Gastrocnemius medialis (tissue), 4 donors: ENCODE data around the gene ARL6IP6. TPM values are rescaled to one million over a fixed set of nuclear protein-coding genes. Genes with fewer than 3 reads are reported as not detected.

Source experiments
- ATAC-seq, 2 donors: fragments of 150-250 bp; one replicate each; pipeline ENCODE4 v1.9.1; 2016
- DNase-seq, 2 donors: peaks; one replicate each; pipeline ENCODE4 v3.0.0-alpha.2; 2019
- H3K27ac ChIP-seq, 4 donors: fragments of 200-600 bp; sonication (generic); 1 replicate in 1 of 4; 2 replicates in 3 of 4; pipeline ENCODE4 v1.5.1; 2016 to 2018; ENCODE audit warnings: mild to moderate bottlenecking in 2 of 4, moderate library complexity in 1 of 4
- H3K27me3 ChIP-seq, 3 donors: fragments of 200-600 bp; sonication (generic) in 2 of 3; 1 replicate in 1 of 3; 2 replicates in 2 of 3; pipeline versions ENCODE4 v1.5.1 to v1.6.0; 2016 to 2019; ENCODE audit warnings: mild to moderate bottlenecking in 1 of 3, moderate library complexity in 1 of 3
- H3K36me3 ChIP-seq, 2 donors: fragments of 200-600 bp; sonication (generic) in 1 of 2; one replicate each; pipeline ENCODE4 v1.5.1; 2017 to 2018
- H3K4me1 ChIP-seq, 2 donors: fragments of 200-600 bp; sonication (generic) in 1 of 2; one replicate each; pipeline ENCODE4 v1.5.1; 2016 to 2017; ENCODE audit warnings: mild to moderate bottlenecking in 2 of 2
- H3K4me3 ChIP-seq, 4 donors: fragments of 200-600 bp; sonication (generic) in 3 of 4; 1 replicate in 1 of 4; 2 replicates in 3 of 4; pipeline ENCODE4 v1.5.1; 2016 to 2019; ENCODE audit warnings: mild to moderate bottlenecking in 2 of 4
- H3K9me3 ChIP-seq, 3 donors: fragments of 200-600 bp; sonication (generic) in 2 of 3; 1 replicate in 1 of 3; 2 replicates in 2 of 3; pipeline ENCODE4 v1.5.1; 2016 to 2019
- CTCF ChIP-seq, 5 experiments: fragments of 450-650 bp in 3 of 5; fragments of 200-600 bp in 2 of 5; sonication (generic) in 2 of 5; IDR thresholded peaks in 4 of 5; conservative IDR thresholded peaks in 1 of 5; 1 replicate in 4 of 5; 2 replicates in 1 of 5; pipeline ENCODE4 v1.5.1; 2016 to 2019; ENCODE audit warnings: antibody characterized with exemption in 5 of 5, mild to moderate bottlenecking in 3 of 5, moderate library complexity in 3 of 5
- POLR2A ChIP-seq, 2 donors: fragments of 450-650 bp; IDR thresholded peaks; one replicate each; pipeline ENCODE4 v1.6.1; 2017; ENCODE audit warnings: antibody characterized with exemption in 2 of 2, mild to moderate bottlenecking in 2 of 2, moderate library complexity in 2 of 2
- in situ Hi-C, 4 donors: fragments of 200-750 bp; cut with MboI; loops; one replicate each; pipeline versions ENCODE4 v1.15.0 to v1.8.0; 2017; ENCODE audit warnings: low sequenced_read_pairs in 4 of 4
- intact Hi-C: fragments of 100-400 bp; cut with DNase I; formaldehyde crosslinking; loops from one replicate; pipeline ENCODE4 v1.15.1; 2023; ENCODE audit warnings: low total_unique reads
- total RNA-seq, 4 donors: library from RNA; depleted of rRNA; stranded (reverse); fragments of >200 nt; gene quantifications; one replicate each; pipeline versions ENCODE4 v1.1.0 to v1.2.3, GENCODE V29; 2016

Gene ARL6IP6
- total RNA-seq, 4 donors from 2014 or later = 4.4 to 7.5 (median 5.4) TPM

GRCh38 chr2:152695763-152696162 is 22.7 kb upstream of the ARL6IP6 start:
- TF ChIP-seq CTCF (IDR thresholded peaks at IDR 0.05 in 4 of 5, conservative IDR thresholded peaks at IDR 0.05 in 1 of 5) (no peak), POLR2A (IDR thresholded peaks at IDR 0.05) (no peak)
- Histone ChIP-seq H3K4me3 (no peak overlapping the region), H3K4me1 (peaks cover 0 to 3% of the 10 kb centered on the region in 2 donors), H3K36me3 (peaks cover 0 to 22% of the 10 kb centered on the region in 2 donors), H3K27me3 (no peaks in the 10 kb centered on the region), H3K9me3 (no peaks in the 10 kb centered on the region), H3K27ac (no peak overlapping the region)
- in situ Hi-C loops = no loop called here
- no peak for ATAC-seq
- intact Hi-C loops = no loop called here
- no peak for DNase-seq

GRCh38 chr2:152696476-152696875 is 21.9 kb upstream of the ARL6IP6 start:
- no peak for ATAC-seq

GRCh38 chr2:152701198-152701597 is 17.2 kb upstream of the ARL6IP6 start:
- ATAC-seq = no peak
- peaks cover 0 to under 1% of the 10 kb centered on the region in 2 donors for H3K4me1 ChIP-seq
- DNase-seq = no peak
- H3K4me3 ChIP-seq = no peak overlapping the region
- no peak for TF ChIP-seq CTCF (IDR thresholded peaks at IDR 0.05 in 4 of 5, conservative IDR thresholded peaks at IDR 0.05 in 1 of 5)
- no peak for TF ChIP-seq POLR2A (IDR thresholded peaks at IDR 0.05)
- H3K27me3 ChIP-seq = no peaks in the 10 kb centered on the region
- no peaks in the 10 kb centered on the region for H3K9me3 ChIP-seq
- in situ Hi-C loops = loop anchor here in 1 of 4 donors (25.0 kb wide), 1 partner anchor 864 kb away; the partner anchor contains the start of gene ARL5A
- intact Hi-C loops = no loop called here
- H3K36me3 ChIP-seq = peaks cover 0 to 6% of the 10 kb centered on the region in 2 donors
- H3K27ac ChIP-seq = no peak overlapping the region

More at GRCh38 chr2:152696476-152696875, 21.9 kb upstream of the ARL6IP6 start:
- Histone ChIP-seq H3K9me3 (no peaks in the 10 kb centered on the region), H3K27ac (no peak overlapping the region), H3K4me3 (no peak overlapping the region), H3K36me3 (peaks cover 0 to 25% of the 10 kb centered on the region in 2 donors), H3K27me3 (no peaks in the 10 kb centered on the region), H3K4me1 (peaks cover 0 to 3% of the 10 kb centered on the region in 2 donors)
- in situ Hi-C loops (no loop called here), intact Hi-C loops (no loop called here)
- DNase-seq = no peak
- TF ChIP-seq CTCF (IDR thresholded peaks at IDR 0.05 in 4 of 5, conservative IDR thresholded peaks at IDR 0.05 in 1 of 5) = no peak
- TF ChIP-seq POLR2A (IDR thresholded peaks at IDR 0.05) = no peak

GRCh38 chr2:152706477-152707021 is 11.9 kb upstream of the ARL6IP6 start:
- TF ChIP-seq CTCF (IDR thresholded peaks at IDR 0.05 in 4 of 5, conservative IDR thresholded peaks at IDR 0.05 in 1 of 5) = no peak
- no peak for TF ChIP-seq POLR2A (IDR thresholded peaks at IDR 0.05)
- intact Hi-C loops (no loop called here), in situ Hi-C loops (loop anchor here in 1 of 4 donors (25.0 kb wide), 1 partner anchor 869 kb away; the partner anchor contains the start of gene ARL5A)
- Histone ChIP-seq H3K36me3 (peaks cover 0 to 2% of the 10 kb centered on the region in 2 donors), H3K27me3 (no peaks in the 10 kb centered on the region), H3K4me3 (no peak overlapping the region), H3K4me1 (peaks cover 13 to 25% of the 10 kb centered on the region in 2 donors), H3K9me3 (no peaks in the 10 kb centered on the region), H3K27ac (no peak overlapping the region)
- no peak for ATAC-seq
- no peak for DNase-seq
